PC-9 (cell line): ENCODE measurements around the gene COG1. TPM values are rescaled to one million over a fixed set of nuclear protein-coding genes. Genes with fewer than 3 reads are reported as not detected.
"Not testable (repeated sequence)": the region's sequence is repeated elsewhere in the genome, so short reads cannot be mapped to it uniquely, and the experiment has no call there.

ENCODE experiments used
- BruUV-seq: library from RNA; stranded (reverse); fragments of 400-500 nt; replicated peaks from 2 replicates; lab custom pipeline; 2021; lab: Mats Ljungman, UMichigan
- CTCF ChIA-PET: fragments of 300-600 bp; sonication (Branson Sonifier 250); formaldehyde crosslinking; loops from one replicate; lab custom pipeline; 2022; ENCODE audit warnings: antibody characterized with exemption; lab: Charles Lee
- POLR2A ChIA-PET: fragments of 300-600 bp; sonication (Branson Sonifier 250); formaldehyde crosslinking; loops from one replicate; lab custom pipeline; 2022; ENCODE audit warnings: antibody characterized with exemption; ENCODE audit not compliant: unreplicated experiment; lab: Charles Lee
- DNase-seq, 2 experiments: peaks; one replicate each; pipeline versions ENCODE4 v3.0.0 to v3.0.0-alpha.2; 2015 to 2022; ENCODE audit warnings: mixed read lengths in 1 of 2
- H2AFZ ChIP-seq: fragments of 200-600 bp; sonication (generic); 2 replicates; pipeline ENCODE4 v1.8.1; 2017; ENCODE audit warnings: antibody characterized with exemption
- H3F3A ChIP-seq: fragments of 200-600 bp; sonication (generic); 2 replicates; pipeline ENCODE4 v1.8.1; 2017; ENCODE audit warnings: antibody characterized with exemption, mild to moderate bottlenecking, low read depth; ENCODE audit not compliant: insufficient read depth
- H3K27ac ChIP-seq: fragments of 200-600 bp; sonication (generic); 2 replicates; pipeline ENCODE4 v1.6.1; 2016; ENCODE audit warnings: mixed run types
- H3K27me3 ChIP-seq: fragments of 200-600 bp; sonication (generic); 2 replicates; pipeline ENCODE4 v1.6.1; 2016; ENCODE audit warnings: low read depth, mixed run types; ENCODE audit not compliant: insufficient read depth
- H3K36me3 ChIP-seq: fragments of 200-600 bp; sonication (generic); 2 replicates; pipeline ENCODE4 v1.6.1; 2016; ENCODE audit warnings: low read depth, mixed run types
- H3K4me1 ChIP-seq: fragments of 200-600 bp; sonication (generic); replicated peaks from 2 replicates; pipeline ENCODE4 v1.6.1; 2016; ENCODE audit warnings: mixed run types; ENCODE audit not compliant: insufficient read depth
- H3K4me2 ChIP-seq: fragments of 200-600 bp; sonication (generic); 2 replicates; pipeline ENCODE4 v1.6.1; 2017; ENCODE audit warnings: mixed run types
- H3K4me3 ChIP-seq: fragments of 200-600 bp; sonication (generic); 2 replicates; pipeline ENCODE4 v1.6.1; 2016; ENCODE audit warnings: mixed run types
- H3K79me2 ChIP-seq: fragments of 200-600 bp; sonication (generic); 2 replicates; pipeline ENCODE4 v1.6.1; 2017; ENCODE audit warnings: low read depth, mixed run types
- H3K9me2 ChIP-seq: fragments of 200-600 bp; sonication (generic); 2 replicates; pipeline ENCODE4 v1.8.1; 2017; ENCODE audit warnings: mild to moderate bottlenecking; ENCODE audit not compliant: insufficient read depth
- H3K9me3 ChIP-seq: fragments of 200-600 bp; sonication (generic); 2 replicates; pipeline ENCODE4 v1.8.1; 2016; ENCODE audit warnings: low read depth; ENCODE audit not compliant: insufficient read depth
- H4K20me1 ChIP-seq: fragments of 200-600 bp; sonication (generic); 2 replicates; pipeline ENCODE4 v1.8.1; 2017; ENCODE audit not compliant: insufficient read depth
- CTCF ChIP-seq: fragments of 200-600 bp; sonication (generic); conservative IDR thresholded peaks from 2 replicates; pipeline ENCODE4 v1.6.1; 2017; ENCODE audit warnings: mixed run types, antibody characterized with exemption, mild to moderate bottlenecking, moderate library complexity
- EZH2 ChIP-seq: fragments of 200-600 bp; sonication (generic); IDR thresholded peaks from 2 replicates; pipeline ENCODE4 v1.8.0; 2017; ENCODE audit warnings: antibody characterized with exemption, low read depth
- intact Hi-C: fragments of 100-400 bp; cut with micrococcal nuclease; formaldehyde crosslinking; loops from one replicate; pipeline ENCODE4 v1.10.0; 2022; ENCODE audit not compliant: unreplicated experiment
- total RNA-seq: library from RNA; stranded (reverse); gene quantifications from 2 replicates; pipeline ENCODE4 v1.2.3, GENCODE V29; 2021

Gene COG1
- total RNA-seq, 1 experiment from 2014 or later = 24.8 TPM

DNA sequence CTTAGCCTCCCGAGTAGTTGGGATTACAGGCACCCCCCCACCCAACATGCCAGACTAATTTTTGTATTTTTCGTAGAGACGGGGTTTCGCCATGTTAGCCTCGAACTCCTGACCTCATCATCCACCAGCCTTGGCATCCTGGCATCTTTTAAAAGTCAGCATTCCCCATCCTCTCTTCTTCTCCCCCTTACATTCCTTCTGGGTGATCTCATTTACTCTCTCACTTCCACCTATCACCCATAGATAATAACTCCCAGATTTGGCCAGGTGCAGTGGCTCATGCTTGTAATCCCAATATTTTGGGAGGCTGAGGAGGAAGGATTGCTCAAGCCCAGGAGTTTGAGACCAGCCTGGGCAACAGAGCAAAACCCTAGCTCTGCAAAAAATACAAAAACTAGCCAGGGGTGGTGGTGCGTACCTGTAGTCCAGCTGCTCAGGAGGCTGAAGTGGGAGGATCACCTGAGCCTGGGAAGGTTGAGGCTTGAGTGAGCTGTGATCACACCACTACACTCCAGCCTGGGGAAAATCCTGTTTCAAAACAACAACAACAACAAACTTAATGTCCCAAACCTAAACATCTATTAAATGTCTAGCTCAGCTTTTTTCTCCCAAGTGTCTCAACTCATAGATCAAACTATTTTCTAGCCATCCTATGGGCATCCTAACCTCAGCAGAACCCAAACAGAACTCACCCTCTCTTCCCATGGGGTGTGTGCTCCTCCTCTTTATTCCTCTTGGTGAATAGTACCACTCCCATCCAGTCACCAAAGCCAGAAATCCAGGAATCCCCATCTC, 44.1 kb upstream of the COG1 start:
- CTCF ChIA-PET = no interaction called here
- H3K27me3 ChIP-seq = no peaks in the 10 kb centered on the region
- H3K4me2 ChIP-seq = no peak overlapping the region
- no peaks in the 10 kb centered on the region for H3K36me3 ChIP-seq
- no peaks in the 10 kb centered on the region for H3K4me1 ChIP-seq
- no peak overlapping the region for H2AFZ ChIP-seq
- POLR2A ChIA-PET = no interaction called here
- DNase-seq = no peak
- no peak for TF ChIP-seq CTCF
- TF ChIP-seq EZH2 = no peak
- BruUV-seq = no TSS peak
- H3K4me3 ChIP-seq = no peak overlapping the region
- no peaks in the 10 kb centered on the region for H3K9me2 ChIP-seq
- no peak overlapping the region for H3K27ac ChIP-seq
- H3F3A ChIP-seq = no peaks in the 10 kb centered on the region
- intact Hi-C loops = no loop called here
- no peaks in the 10 kb centered on the region; the same call in 1 of the 2 replicates for H3K9me3 ChIP-seq
- no peaks in the 10 kb centered on the region for H3K79me2 ChIP-seq
- H4K20me1 ChIP-seq = no peaks in the 10 kb centered on the region

- BruUV-seq, H3K9me2 ChIP-seq, CTCF ChIA-PET, H3K4me3 ChIP-seq, DNase-seq, H3K9me3 ChIP-seq, H3K27ac ChIP-seq, H3K79me2 ChIP-seq, H3K36me3 ChIP-seq, H3K4me2 ChIP-seq, H4K20me1 ChIP-seq, H3K27me3 ChIP-seq, intact Hi-C loops, POLR2A ChIA-PET, H2AFZ ChIP-seq, H3F3A ChIP-seq, H3K4me1 ChIP-seq: not testable (repeated sequence)
Observed at GRCh38 chr17:73150622-73151300, 42.1 kb upstream of the COG1 start.

- TF ChIP-seq CTCF = no peak
- TF ChIP-seq EZH2 = no peak
- Histone ChIP-seq H2AFZ (no peak overlapping the region), H3K79me2 (no peaks in the 10 kb centered on the region), H3F3A (no peaks in the 10 kb centered on the region), H3K9me3 (no peaks in the 10 kb centered on the region; the same call in 1 of the 2 replicates), H3K4me1 (no peaks in the 10 kb centered on the region), H4K20me1 (no peaks in the 10 kb centered on the region), H3K4me2 (no peak overlapping the region), H3K36me3 (no peaks in the 10 kb centered on the region), H3K9me2 (no peaks in the 10 kb centered on the region), H3K27me3 (no peaks in the 10 kb centered on the region), H3K4me3 (no peak overlapping the region), H3K27ac (no peak overlapping the region)
- DNase-seq = no peak
- no TSS peak for BruUV-seq
- CTCF ChIA-PET = no interaction called here
- POLR2A ChIA-PET = no interaction called here
- intact Hi-C loops = no loop called here
Observed at GRCh38 chr17:73151916-73152632, 40.8 kb upstream of the COG1 start.
